GM23248 (cell line): ENCODE results near the gene LRRC1.

Experiments
- EZH2 ChIP-seq: fragments of 200-600 bp; sonication (generic); IDR thresholded peaks from 2 replicates; pipeline ENCODE4 v1.6.1; 2018; ENCODE audit warnings: antibody characterized with exemption, mild to moderate bottlenecking; ENCODE audit not compliant: insufficient read depth, poor library complexity, severe bottlenecking
- EZH2phosphoT487 ChIP-seq: fragments of 200-600 bp; sonication (generic); IDR thresholded peaks from 2 replicates; pipeline ENCODE4 v1.6.1; 2018; ENCODE audit warnings: antibody characterized with exemption, moderate library complexity, mild to moderate bottlenecking, low read depth; ENCODE audit not compliant: insufficient read depth

GRCh38 chr6:53938810-53939209 lies 144.0 kb downstream of the LRRC1 start:
- TF ChIP-seq EZH2 (no peak), EZH2phosphoT487 (no peak)
